ENCODE data around the gene APBB1IP. TPM values are rescaled to one million over a fixed set of nuclear protein-coding genes. Genes with fewer than 3 reads are reported as not detected.

The APBB1IP gene
- total and polyA plus RNA-seq, 9 of the 15 experiments (the other 6 are each of a cell fraction or from before 2014, with no cell fraction given) = 0.03 to 0.11 (median 0.06) TPM; not detected in 4

DNA sequence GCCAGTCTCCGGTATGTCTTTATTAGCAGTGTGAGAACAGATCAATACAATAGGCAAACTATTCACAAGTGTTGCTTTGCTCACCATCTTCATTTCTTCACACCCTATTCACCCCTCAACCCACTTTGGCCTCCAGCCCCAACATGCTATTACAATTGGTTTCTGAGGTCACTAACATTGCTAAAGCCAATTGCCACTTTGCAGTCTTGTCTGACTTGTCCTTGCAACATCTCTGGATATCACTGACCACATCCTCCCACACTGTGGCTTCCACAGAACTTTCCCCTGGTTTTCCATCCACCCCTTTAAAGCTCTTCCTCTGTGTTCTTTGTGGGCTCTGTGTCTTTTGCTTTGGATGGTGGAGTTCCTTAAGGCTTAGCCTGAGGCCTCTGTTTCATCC lies 5.2 kb upstream of the APBB1IP start (continued):
- TF ChIP-seq AFF4 (CRISPR knock-in tag; IDR thresholded peaks at IDR 0.05) (no peak), ARNT (IDR thresholded peaks at IDR 0.05) (no peak), RREB1 (CRISPR knock-in tag; IDR thresholded peaks at IDR 0.05) (no peak), ZNF282 (CRISPR knock-in tag; IDR thresholded peaks at IDR 0.05) (no peak), ZNF124 (CRISPR knock-in tag; IDR thresholded peaks at IDR 0.05) (no peak), ZNF785 (CRISPR knock-in tag; IDR thresholded peaks at IDR 0.05) (no peak), RBM34 (IDR thresholded peaks at IDR 0.05; ENCODE audit: borderline replicate concordance, insufficient read depth, low read length) (no peak)

All from K562 (cell line).